NCI-H146 treated with DMSO at 0.1 percent for 48 hours (cell line): ENCODE measurements around the gene PDPN.

Experiments used
- DNase-seq: peaks from one replicate; lab custom pipeline; 2025; ENCODE audit not compliant: unreplicated experiment; lab: John Stamatoyannopoulos, UW

Gene PDPN

DNA sequence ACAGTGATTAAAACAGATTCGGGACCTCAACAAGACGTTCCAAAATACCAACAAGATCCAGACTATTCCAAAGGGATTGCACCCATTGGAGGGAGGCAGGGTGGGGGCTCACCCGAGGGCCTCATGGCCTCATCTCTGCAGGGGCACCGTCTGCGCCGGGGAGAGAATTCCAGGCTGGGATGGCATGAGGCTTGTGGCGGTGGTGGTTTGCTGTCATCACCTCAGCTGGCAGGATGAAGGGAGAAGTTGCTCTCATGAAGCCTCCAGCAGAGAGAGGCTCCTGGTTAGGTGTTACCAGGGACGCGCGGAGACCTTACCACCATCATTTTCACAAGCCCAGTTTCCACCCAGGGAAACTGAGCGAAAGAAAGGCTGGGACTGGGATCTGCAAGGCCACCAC, 6.7 kb upstream of the PDPN start:
- DNase-seq = no peak

DNA sequence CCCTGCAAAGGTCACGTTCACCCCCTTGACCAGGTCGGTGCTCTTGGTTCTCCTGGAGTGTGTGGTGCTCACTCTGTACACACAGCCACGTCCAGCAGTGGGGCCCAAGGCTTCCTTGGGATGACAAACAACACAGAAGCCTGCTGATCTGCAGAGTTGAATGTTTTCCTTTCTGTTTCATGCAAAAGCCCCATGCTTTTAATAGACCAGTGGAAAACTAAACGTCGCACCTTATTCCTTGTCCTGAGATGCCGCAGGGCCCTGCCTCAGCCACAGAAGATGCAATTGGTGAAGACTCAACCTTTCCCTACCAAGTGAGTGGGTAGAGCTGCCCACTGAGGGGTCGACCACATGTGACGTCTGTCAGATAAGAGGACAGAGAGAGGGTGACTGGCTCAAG, 5.8 kb upstream of the PDPN start:
- DNase-seq = no peak

DNA sequence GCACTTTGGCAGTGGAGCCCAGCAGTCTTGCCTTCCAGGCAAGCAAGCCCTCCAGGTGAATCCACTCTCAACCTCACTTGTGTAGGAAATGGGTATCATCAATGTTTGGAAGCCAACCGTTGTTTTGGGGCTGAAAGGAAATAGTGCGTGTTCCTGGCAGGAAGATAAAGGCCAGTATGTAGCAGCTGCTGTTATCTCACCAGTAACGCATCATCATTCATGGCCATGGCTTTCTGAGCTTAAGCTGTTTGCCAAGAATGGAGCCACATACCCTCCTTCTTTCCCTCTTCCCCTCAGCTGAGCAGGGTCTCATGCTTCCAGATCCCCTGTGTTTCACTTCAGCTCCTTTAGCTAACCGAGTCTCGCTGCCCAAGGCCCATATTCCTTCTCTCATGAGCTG, 2.2 kb upstream of the PDPN start:
- no peak for DNase-seq

DNA sequence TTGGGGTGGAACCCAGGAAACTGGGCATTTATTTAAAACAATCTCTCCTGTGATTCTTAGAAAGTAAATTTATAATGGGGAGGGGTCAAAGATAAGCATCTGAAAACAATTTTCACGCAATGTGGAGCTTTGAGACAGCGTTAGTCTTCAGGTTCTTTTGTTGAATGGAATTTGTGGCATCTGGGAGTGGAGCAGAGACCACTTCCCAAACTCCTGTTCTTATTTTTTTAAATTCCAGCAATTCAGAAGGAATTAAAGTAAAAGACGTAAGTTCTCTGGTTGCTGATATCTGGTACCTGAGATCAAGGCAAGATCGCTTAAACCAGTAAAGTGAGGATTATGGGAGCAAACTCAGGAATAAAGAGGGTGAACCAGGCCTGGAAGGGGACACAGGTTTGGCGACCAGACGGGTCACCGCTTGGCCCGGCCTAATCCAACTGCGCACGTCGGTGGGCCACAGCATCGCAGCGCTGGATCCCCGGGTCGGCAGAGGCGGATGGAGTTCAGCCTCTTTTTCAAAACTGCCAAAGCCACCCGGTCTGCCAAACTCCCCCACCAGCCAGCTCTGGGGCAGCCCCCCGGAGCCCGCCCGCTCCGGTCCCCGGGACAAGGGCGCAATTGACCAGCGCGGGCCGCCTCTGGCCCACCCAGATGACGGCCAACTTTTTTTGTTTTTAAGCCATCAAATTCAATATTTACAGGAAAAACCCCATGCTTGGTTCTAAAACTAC, 754 bp upstream of the PDPN start:
- DNase-seq = no peak

DNA sequence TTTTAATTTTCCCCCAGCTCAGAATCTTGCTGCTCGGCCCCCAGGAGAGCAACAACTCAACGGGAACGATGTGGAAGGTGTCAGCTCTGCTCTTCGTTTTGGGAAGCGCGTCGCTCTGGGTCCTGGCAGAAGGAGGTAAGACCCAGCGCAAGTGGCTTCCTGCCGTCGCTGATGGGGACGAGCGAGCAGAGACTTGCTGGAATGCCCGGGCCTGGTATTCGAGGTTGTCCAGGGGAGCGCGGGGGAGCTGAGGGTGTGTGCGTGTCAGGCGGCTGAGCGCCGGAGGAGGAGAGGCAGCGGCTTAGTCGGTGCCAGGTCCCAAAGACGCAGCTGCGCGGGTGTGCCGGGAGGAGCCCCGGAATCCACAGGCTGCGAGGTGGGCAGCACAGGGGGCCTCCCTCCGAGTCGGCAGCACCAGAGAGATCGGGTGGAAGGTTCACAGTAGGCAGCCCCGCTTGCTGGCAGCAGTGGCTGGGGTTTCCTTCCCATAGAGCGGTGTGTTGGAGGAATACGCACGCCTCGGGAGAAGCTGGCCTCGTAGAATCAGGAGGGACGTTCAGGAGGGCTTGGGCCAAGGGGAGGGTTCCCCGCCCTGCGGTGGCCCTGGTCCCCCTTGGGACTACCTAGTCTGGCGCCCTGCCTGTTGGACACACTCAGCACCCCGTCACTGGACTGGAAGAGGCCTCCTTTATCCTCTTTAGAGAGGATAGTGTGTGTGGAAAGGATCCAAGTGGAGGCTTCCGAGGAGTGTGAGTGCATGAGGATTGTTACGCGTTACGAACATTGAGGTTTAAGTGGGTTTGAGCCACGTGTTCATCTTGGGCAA, 547 bp downstream of the PDPN start:
- DNase-seq = no peak

DNA sequence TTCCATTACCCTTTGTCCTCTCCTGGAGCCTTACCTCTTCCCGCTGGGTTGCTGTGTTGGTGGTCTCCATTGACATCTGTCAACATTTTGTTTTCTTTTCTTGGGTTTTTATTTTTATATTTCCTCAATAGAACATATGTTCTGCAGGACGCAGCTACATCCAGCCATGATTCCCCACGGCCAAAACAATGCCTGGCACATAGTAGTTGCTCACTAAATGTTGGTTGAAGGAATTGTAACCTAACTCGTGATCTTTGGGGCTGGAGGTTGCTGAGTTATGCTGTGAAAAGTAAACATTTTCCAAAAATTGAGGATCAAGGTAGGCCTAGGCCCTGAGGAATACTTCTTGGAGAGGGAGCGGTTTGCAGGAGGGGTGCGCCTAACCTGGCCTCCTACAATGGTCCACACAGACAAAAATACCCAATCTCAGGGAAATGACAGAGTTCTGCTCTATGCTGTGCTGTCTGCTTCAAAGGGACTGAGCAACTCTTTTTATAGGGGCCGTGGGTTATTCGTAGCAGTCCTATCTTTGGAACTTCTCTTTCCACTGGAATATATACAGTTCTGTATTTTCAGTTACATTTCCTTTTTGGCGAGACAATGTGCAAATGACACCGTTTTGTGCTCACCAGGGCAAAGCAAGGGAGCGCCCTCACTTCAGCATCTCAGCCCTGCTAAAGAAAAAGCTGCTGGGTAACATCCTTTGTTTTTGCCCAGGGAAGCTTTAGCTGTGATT, 1.4 kb downstream of the PDPN start:
- no peak for DNase-seq

DNA sequence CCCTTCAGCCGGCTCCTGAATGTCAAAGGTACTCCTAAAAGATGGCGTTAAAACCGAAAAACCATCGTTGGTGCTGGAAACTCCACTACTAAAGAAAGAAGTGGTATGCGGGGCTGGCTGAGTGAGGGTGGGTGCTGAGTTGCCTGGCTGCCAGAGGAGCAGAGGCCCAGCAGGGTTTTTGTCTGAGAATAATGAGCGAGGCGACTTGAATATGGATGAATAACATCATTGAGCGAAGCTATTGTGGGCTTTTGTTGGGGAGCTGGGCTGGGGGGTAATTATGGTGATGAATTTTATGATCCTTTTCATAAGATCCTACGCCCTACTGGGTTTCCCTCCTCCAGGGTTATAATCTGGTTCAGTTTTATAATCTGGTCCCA, 2.0 kb downstream of the PDPN start:
- DNase-seq = no peak

DNA sequence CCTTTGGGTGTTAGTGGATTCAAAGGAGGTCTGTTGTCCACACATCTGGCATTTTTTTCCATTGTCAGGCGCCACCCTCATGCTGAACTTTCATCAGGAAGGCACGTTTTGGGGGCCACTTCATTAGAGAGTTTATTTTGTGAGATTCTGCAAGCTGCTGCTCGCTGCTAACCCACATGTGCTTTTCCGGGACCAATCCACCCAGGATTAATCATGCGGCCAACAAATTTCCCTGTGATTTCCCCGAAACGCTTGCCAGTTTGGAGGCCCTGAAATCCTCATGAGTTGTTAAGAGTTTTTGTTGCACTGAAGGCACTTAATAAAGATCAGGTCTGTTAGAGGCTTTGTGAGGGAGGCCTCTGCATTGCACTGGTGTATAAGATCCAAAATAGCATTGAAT, 2.4 kb downstream of the PDPN start:
- no peak for DNase-seq

DNA sequence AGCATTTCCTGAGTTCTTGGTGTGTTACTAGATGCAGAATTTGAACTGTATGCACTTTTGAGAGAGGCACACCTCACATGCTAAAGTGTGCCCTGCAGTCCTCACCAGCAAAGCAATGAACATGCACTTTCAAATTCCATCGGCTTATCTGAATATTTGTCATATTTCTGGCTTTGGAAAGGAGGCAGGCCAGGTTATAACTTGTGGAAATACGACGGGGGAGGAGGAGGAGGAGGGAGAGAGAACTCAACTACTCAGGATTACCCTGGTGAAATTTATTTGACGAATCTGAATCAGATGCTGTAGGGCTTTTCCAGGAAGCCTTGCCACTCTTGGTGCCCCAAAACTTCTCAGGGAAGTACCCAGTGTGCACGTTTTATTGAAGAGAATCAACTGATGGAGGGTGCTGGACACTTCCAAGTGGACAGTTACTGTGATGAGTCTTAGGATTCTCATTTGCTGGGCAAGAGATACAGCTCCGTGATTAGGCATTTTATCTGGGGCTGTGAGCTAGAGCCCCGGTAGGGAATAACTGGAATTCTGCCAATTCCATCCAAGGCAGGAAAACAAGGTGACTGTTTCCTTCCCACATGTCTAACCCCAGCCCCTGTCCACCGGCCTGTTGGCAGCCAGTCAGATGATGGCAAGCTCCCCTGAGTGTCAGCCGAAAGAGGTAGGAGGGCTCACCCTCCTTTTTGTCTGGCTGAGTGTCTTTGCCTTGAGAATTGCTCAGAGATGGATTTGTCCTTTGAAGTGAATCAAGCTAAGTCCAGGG, 3.8 kb downstream of the PDPN start:
- DNase-seq = no peak

DNA sequence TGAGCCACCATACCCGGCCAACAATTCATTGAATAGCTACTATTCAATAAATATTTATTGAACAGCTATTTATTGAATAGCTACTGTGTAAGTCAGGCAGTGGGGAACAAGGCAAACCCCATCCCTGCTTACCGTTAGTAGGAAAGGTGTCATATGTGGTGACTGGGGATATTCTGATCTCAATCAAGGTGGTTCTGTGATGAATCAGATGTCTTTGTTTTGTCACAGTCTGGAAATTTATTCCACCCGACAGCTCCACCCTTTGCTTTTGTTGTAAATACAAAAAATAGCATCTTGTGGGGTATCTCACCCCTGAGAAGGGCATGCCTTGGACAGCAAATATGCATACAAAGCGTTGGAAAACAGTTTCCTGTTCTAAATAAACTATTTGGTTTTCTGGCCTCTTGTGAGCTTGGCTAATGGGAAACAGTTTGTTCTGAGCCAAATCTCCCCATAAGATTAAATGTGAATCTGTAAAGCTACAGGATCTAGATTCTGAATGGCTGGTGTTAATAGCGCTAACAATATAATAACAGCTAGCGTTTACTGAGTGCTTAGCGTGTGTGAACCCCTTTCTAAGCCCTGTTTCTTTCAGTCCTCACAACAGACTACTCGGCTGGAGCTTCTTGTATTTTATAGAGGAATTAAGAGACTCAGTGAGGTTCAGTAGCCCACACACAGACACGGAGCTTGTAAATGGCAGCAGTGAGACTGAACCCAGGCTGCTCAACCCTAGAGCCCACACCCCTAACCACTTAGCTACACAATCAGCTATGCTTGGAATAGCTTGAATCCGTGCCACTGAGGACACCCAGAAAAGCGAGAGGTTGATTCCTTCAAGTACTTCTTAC, 5.5 kb downstream of the PDPN start:
- DNase-seq = no peak

DNA sequence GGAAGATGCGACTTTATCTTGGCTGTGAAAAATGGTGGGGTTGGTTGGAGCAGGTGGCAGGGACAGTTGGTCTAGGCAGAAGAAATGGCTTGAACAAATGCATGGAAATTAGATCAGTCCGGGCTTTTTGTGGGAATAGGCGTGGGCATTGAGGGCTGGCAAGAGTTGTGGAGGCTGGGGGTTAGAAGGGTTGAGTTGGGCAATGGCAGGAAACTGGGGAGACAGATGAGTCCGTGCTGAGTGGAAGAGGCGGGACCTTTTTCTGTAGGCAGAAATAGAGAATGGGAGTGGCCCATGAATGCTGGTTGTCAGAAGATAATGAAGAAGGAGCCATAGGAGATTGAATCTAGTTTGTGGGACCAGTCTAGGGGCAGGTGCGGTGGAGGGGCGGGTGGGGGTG, 6.9 kb downstream of the PDPN start:
- no peak for DNase-seq

DNA sequence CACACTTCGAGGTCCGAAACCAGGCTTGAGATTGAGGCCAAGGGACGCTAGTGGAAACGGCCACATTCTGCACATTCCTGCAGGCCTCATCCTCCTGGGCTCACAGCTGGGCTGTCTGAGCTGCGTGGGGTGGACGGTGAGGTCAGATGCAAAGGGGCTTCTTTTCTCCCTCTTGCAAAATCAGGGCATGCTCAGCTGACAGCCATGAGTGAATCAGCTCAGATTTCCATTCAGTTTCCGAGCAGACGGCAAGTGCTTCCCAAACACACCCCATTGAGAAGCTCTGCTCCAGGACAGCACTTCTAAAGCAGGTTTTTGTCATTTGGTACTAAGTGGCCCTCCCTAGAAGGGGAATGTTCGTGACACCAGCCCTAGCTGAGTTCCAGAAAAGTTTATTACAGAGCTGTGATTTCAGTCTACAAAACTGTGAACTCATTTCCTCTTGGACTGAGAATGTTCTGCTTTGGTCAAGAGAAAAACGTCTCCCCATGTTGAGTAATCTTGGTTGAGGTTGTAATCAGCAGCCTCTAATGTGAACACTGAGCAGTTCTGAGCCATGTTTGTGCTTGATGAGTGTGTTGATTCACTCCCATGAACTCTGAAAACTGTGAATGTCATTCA, 10.0 kb downstream of the PDPN start:
- no peak for DNase-seq

DNA sequence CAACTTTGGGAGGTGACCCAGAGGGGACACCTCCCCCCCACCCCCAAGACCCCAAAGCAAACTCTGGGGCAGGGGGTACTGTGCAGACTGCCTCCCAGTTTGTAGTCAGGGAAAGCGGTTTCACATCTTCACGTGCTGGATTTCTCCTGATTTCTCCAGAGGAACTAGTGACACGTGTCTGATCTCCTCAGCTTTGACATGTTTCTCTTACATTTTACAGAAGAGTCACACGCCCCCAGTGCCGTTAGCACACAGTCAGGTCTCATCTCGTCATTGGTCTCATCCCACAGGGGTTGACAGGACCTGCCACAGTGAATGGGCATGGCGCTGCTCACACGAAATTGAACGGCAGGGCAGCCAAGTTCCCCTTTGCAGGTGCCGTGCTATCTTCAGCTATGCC, 11.8 kb downstream of the PDPN start:
- DNase-seq = no peak

DNA sequence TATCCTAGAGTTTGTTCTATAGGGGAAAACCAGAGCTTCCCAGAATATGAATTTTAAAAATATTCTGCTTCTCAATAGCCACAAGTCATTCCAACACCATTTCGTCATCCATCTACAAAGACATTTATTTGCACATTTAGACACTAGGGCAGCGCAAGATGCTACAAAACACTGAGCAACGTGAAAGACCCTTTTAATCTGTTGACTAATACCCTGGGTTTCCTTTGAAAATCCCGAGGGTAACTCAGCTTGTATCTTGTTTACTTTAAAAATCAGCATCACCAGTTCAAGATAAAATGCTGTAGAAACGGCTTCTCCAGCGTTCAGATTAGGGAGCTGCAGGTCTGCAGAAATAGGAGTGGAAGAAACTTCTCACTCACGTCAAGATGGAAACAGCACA, 13.5 kb downstream of the PDPN start:
- no peak for DNase-seq

DNA sequence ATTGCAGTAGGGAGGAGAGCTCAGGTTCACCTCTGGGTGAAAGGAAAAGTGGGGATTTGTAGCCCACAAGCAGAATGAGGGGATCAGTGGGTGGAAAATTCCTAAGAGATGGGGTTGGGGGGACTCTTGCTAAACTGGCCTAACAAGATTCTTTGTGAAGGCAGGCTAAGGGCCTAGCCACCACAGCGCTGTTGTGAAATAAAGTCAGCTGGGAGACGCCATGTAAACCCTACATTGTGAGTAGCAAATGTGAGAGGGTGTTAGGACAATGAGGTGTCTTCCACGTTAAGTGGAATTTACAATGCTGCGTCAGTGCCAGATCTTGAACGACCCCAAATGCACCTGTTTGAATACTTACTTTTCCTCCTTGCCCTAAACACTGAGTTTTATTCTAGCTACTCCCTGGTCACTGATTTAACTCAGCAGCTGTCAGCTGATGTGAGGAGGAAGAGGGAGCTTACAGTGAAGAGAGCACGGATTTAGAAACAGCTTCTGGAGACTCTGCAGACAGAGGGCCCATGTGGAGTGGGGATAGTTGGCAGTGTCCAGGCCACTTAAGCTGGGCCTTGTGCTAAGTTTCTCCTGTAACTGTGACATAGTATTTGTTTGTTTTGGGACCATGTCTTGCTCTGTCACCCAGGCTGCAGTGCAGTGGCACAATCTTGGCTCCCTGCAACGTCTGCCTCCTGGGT, 17.3 kb downstream of the PDPN start:
- no peak for DNase-seq

DNA sequence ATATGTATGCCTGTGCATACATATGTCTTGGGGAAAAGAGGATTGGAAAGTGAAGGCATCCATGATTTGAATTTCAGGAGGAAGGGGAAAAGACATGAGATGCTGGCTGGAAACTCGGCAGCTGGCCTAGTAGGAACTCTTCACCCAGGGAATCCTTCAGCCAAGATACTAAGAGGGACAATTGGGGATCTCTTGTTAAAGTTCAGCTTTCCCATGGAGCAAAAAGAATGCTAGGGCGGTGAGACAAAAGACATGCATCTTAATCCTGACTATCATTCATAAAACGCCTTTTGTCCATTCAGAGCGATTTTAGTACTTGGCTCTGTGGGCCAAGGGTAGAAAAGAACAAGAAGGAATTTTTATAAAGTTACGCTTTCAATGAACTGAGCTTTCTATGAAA, 20.5 kb downstream of the PDPN start:
- no peak for DNase-seq

DNA sequence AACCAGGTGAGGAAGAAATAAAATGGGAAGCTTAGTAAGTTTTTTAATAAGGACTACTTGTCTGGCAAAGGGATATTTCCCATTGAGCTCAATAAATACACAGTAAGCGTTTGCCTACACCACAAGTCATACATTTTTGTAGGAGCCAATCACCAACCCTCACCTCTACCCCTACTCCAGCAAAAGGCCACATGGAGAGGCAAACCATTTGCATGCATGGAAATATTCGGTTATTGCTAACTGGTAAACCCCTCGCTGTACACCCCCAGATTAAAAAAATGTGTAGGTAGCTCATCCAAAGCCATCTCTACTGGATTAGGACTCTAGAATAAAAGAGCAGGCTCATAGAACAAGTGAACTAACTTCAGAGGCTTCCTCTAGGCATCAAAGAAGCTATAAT, 21.1 kb downstream of the PDPN start:
- no peak for DNase-seq

DNA sequence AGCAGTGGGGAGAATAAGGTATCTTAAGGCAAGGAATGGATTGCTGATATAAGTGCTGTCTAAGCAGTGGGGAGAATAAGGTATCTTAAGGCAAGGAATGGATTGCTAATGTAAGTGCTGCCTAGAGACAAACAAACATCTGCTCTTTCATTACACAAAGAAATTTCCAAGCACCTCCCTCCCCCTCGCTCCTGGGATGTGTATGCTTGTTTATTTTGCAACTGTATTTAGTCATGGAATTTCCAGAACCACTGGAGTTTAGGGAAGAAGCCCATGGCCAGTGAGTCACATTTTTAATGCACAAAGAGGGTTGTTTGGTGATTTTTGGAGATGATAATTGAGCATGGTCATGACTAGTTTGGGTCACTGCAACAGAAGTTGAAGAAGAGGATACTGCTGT, 21.5 kb downstream of the PDPN start:
- no peak for DNase-seq

DNA sequence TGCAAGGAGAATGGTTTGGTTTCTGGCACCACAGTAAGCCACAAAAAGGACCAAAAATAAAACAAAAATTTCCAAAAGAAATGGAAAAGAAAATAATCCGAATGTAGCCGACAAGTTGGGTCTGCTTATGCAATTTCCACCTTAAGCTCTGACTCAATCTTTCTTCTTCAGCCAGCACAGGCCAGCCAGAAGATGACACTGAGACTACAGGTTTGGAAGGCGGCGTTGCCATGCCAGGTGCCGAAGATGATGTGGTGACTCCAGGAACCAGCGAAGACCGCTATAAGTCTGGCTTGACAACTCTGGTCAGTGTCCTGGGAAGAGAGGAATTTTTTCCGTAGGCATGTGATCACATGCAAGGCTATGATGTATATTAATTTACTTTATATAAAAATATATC, 23.4 kb downstream of the PDPN start:
- DNase-seq = no peak
